HG03064 (cell line): ENCODE data around the gene CIZ1.

Experiments
- ATAC-seq: cut with Tn5 transposase; IDR thresholded peaks from one replicate; pipeline ENCODE4 v1.9.1; 2021; ENCODE audit warnings: low read depth; ENCODE audit not compliant: unreplicated experiment

CIZ1 gene

DNA sequence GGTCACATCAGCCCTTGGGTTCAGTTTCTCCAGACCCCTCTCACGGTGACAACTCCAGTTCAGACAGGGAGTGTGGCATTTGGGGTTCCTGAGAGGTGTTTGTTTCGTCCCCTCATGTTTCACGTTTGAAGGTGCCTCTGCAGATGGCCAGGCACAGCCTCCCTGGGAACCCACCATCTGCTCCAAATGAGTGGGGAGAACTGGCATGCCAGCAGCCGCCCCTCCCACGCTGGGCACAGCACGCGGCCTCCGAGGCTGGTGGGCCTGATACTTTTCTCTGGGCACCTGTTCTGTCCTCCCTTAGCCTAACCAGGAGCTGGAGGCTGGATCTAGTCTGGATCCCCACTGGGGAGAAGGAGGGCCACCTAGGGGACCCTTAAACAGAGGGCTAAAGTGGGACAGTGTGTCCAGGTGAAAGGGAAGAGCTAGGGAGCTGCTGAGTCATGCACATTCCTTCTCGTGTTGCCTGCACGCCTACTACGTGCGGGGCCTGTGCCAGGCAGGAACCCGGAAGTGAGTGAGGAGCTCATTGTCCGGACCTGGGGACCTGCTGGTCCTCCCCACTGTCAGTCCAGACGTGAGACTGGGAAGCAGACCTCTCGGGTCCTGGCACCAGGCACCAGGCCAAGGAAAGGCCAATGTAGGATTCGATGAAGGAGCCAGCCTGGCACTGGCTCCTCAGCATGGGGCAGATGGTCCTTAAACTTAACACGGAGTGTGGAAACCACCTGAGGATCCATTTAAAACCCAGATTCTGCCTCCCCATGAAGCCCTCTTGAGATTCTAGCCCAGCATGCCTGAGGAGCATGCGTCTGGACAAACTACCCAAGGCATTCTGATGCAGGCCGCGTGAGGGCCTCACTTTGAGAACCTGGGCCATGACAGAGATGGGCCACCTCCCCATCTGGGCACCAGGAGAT lies 23.5 kb upstream of the CIZ1 start:
- no peak for ATAC-seq

- no peak for ATAC-seq
These were observed 22.6 kb upstream of the CIZ1 start for GRCh38 chr9:128213746-128214497.

DNA sequence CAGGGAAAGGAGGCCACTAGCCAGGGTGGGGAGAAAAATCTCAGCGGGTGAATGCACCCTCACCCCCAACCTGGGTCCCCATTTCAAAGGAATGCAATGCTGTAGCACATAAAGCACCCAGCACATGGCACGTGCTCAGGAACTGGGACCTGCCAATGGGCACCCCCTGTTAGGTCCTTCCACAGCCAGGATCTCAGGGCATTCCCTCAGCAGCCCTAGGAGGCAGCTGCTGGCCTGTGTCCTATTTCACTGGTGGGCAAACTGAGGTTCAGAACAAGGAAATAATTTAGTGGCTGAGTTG lies 20.6 kb upstream of the CIZ1 start:
- no peak for ATAC-seq

- no peak for ATAC-seq
These were observed 20.0 kb upstream of the CIZ1 start for GRCh38 chr9:128211186-128211980.

DNA sequence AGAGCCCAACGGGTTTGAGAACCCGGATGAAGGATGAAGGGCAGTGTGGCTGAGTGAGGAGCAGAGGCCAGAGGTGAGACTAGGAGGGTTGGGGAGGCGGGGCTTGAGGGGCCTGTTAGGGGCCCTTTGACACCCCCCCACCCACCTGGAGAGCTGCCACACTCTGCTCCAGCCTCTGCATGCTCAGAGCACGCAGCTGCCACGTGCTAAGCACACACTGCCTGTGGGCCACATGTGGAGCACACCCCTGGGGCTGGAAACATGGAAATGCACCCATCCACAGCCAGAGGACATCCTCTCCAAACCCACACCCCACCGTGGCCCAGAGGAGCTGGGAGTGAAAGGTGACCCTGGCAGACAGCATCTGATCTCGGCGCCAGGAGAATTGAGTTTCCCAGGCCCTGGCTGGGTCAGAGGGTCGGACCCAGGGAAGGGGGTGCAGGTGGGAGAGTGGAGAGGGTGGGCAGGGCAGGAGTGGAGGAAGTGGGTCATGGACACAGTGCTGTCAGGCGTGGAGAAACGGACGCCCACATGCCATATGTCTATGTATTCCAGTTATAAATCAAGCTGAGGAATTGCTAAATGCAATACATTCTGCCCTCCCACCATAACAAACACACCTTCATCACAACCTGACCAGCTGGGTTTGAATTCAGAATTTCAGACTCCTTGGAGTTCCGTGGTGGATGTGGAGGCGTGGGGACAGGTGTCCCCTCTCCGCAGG lies 17.7 kb upstream of the CIZ1 start:
- no peak for ATAC-seq

DNA sequence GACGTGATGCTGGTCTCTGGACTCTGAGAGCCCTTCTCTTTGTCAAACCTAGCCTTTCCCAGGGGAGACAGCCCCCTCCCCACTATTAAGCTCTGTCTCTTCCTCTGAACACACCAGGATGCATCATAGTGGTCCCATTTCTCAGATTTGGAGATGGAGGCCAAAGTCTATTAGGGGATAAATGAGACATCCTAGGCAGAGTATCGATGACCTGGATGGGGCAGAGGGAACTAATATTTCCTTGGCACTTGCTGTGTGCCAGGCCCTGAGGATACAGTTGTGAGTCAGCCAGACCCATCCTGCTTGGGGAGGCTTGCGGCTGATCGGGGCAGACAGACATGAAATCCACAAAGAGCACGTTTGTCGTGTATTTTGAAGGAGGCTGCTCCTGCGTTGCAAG lies 17.0 kb upstream of the CIZ1 start:
- ATAC-seq: no peak

- no peak for ATAC-seq
These were observed 15.8 kb upstream of the CIZ1 start for GRCh38 chr9:128206916-128207910.

DNA sequence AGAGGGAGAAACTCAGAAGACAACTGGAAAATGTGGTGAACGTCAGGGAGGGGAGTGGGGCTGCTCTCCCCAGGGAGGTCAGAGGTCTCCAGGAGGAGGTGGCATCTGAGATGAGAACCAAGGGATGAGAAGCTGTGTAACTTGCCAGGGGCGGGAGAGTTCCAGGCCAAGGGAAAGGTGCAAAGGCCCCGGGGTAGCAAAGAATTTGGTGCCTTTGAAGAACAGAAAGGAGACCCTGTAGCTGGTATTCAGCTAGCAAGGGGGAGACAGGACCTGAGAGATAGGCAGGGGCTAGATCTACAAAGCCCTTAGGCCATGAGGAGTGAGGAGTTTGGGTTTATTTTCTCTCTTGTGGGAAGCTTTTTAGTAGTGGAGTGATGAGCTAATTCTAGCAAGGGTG lies 15.1 kb upstream of the CIZ1 start:
- no peak for ATAC-seq

- ATAC-seq: no peak
These were observed 14.0 kb upstream of the CIZ1 start for GRCh38 chr9:128205296-128205944.

- no peak for ATAC-seq
These were observed 13.5 kb upstream of the CIZ1 start for GRCh38 chr9:128204858-128205257.

DNA sequence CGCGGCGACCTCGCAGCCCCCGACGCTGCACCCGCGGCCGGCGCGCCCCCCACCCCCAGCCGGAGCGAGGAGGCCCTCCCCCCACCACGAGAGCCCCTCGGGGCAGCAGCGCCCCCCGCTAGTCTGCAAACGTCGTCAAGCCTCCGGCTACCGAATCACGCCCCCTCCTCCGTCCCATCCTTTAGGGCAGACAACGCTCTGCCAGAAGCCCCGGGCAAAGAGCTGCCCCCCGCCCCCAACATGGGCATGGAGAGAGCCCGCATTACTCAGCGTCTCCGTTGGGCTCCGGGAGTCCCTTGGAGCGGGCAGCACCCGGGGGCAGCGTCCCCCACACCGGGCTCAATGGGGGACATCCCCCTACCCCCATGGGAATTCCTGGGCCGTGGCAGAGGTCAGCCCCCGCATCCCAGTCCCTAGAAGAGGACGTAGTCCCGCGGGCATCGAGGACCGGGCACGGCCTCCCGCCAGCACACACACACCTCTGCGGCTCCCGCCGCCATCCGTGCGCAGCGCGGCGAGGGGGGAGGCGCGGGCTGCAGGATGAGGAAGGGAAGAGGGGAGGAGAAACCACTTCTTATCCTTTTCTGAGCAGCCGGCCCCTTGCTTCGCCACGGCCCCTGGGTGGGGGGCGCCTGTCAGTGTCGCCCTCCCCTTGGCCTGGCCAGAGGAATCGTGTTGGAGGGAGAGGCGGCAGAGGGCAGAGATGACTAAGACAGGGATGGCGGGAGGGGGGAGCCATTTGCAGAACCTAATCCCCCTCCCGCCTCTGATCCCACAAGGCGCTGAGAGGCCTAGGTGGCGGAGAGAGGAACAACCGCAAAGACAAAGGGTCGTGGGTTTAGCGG lies 12.6 kb upstream of the CIZ1 start:
- no peak for ATAC-seq

GRCh38 chr9:128203024-128203706 lies 11.8 kb upstream of the CIZ1 start, which contains the start of gene DNM1:
DNM1 (plus strand) TSS chr9:128203379; CDS start chr9:128203471, 92 bp downstream.
- ATAC-seq: peak; percentile 70

- no peak for ATAC-seq
These were observed 11.3 kb upstream of the CIZ1 start for GRCh38 chr9:128202648-128203023.

DNA sequence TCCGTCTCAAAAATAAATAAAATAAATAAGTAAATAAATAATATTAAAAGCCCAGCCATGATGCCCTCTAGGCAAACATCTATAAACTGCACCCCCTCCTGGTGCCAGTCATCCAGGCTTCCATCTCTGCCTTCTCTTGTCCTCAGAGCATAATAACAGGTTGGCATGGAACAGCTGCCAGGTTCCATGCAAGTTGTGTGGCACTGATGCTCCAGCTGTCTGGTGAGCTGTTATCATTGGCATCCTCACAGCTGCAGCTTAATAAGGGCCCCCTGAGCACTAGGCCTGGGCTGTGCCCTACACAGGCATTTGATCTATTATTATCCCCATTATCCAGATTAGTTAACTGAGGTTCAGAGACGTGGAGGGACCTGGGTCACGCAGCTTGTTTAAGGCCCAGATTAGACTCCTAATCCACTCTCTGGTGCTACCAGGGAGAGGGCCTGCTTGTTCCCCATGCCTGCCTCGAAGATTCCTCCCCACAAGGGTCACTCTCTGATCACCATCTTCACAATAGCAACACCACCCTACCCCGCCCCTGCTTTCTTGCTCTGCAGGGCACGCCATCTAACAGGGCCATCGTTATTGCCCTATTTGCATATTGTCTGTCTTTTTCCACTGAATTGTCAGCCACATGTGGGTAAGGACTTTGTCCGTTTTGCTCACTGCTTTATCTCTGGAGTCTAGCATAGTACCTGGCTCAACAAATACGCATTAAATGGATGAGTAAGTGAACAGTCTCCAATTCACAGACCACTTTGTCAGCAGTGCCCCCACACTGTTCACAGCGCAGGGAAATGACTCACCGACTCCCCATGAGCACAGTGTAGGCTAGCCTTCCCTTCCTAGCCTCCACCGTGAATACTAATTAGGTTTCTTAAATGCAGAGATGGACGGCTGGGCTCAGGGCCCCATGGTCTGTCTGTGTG lies 10.3 kb upstream of the CIZ1 start:
- no peak for ATAC-seq

- no peak for ATAC-seq
These were observed 2.2 kb upstream of the CIZ1 start for GRCh38 chr9:128193469-128194096.
